T-cell (primary cell): Measurements from ENCODE around the gene RPS14. TPM values are rescaled to one million over a fixed set of nuclear protein-coding genes. Genes with fewer than 3 reads are reported as not detected.

ENCODE experiments used
- ATAC-seq, 4 experiments: fragments of 200-7000 bp in 3 of 4; fragments of 150-1000 bp in 1 of 4; cut with Tn5 transposase; replicated peaks in 1 of 4; 1 replicate in 3 of 4; 2 replicates in 1 of 4; pipeline ENCODE4 v1.10.0; 2021; ENCODE audit warnings: moderate library complexity in 3 of 4, mild to moderate bottlenecking in 2 of 4, moderate number of reproducible peaks in 1 of 4
- CTCF ChIA-PET, 2 donors: fragments of 300-600 bp; sonication (Branson Sonifier 250); formaldehyde crosslinking; loops; one replicate each; lab custom pipeline; 2022; ENCODE audit warnings: antibody characterized with exemption in 2 of 2; lab: Charles Lee
- POLR2A ChIA-PET, 2 donors: fragments of 300-600 bp; sonication (Branson Sonifier 250); formaldehyde crosslinking; loops; one replicate each; lab custom pipeline; 2022; ENCODE audit warnings: antibody characterized with exemption in 2 of 2; lab: Charles Lee
- DNase-seq, 35 experiments: peaks; one replicate each; pipeline versions ENCODE4 v3.0.0 to v3.0.0-alpha.2; 2013 to 2023
- H3K27ac ChIP-seq: one replicate; pipeline ENCODE4 v1.5.1; 2013; ENCODE audit warnings: low read length
- H3K27me3 ChIP-seq, 2 experiments: replicated peaks in 1 of 2; 1 replicate in 1 of 2; 2 replicates in 1 of 2; pipeline versions ENCODE4 v1.6.1 to v1.7.0; 2013; ENCODE audit warnings: low read length in 1 of 2, mixed read lengths in 1 of 2; ENCODE audit not compliant: control insufficient read depth in 2 of 2, insufficient read depth in 2 of 2; ENCODE audit errors: extremely low read depth in 1 of 2
- H3K36me3 ChIP-seq, 2 donors: 1 replicate in 1 of 2; 2 replicates in 1 of 2; pipeline versions ENCODE4 v1.6.1 to v1.7.0; 2013; ENCODE audit warnings: low read length in 1 of 2; ENCODE audit not compliant: control insufficient read depth in 2 of 2, insufficient read depth in 1 of 2; ENCODE audit errors: extremely low read depth in 1 of 2
- H3K4me1 ChIP-seq, 2 experiments: 1 replicate in 1 of 2; 2 replicates in 1 of 2; pipeline versions ENCODE4 v1.6.1 to v1.7.0; 2013; ENCODE audit warnings: low read length in 2 of 2, mixed read lengths in 1 of 2; ENCODE audit not compliant: insufficient read depth in 2 of 2, control insufficient read depth in 1 of 2; ENCODE audit errors: extremely low read depth in 1 of 2
- H3K4me3 ChIP-seq, 2 donors: 1 replicate in 1 of 2; 2 replicates in 1 of 2; pipeline versions ENCODE4 v1.5.1 to v1.7.0; 2013; ENCODE audit warnings: mild to moderate bottlenecking in 2 of 2, low read length in 1 of 2, moderate library complexity in 1 of 2; ENCODE audit not compliant: control insufficient read depth in 1 of 2; ENCODE audit errors: extremely low read depth in 1 of 2
- H3K9me3 ChIP-seq: 2 replicates; pipeline ENCODE4 v1.7.0; 2013
- H3K27ac Mint-ChIP-seq, 2 donors: one replicate each; pipeline ENCODE4 v1.8.0; 2020 to 2021; ENCODE audit warnings: mild to moderate bottlenecking in 2 of 2, mixed read lengths in 2 of 2
- H3K27me3 Mint-ChIP-seq, 2 donors: one replicate each; pipeline ENCODE4 v1.8.0; 2021 to 2022; ENCODE audit warnings: mixed read lengths in 2 of 2
- H3K36me3 Mint-ChIP-seq: one replicate; pipeline ENCODE4 v1.8.0; 2021; ENCODE audit warnings: mixed read lengths
- H3K4me1 Mint-ChIP-seq, 3 donors: one replicate each; pipeline ENCODE4 v1.8.0; 2020 to 2022; ENCODE audit warnings: mixed read lengths in 3 of 3, mild to moderate bottlenecking in 1 of 3
- H3K4me3 Mint-ChIP-seq, 3 donors: one replicate each; pipeline ENCODE4 v1.8.0; 2020 to 2022; ENCODE audit warnings: mild to moderate bottlenecking in 3 of 3, mixed read lengths in 3 of 3, moderate library complexity in 3 of 3
- H3K9me3 Mint-ChIP-seq, 3 donors: one replicate each; pipeline ENCODE4 v1.8.0; 2020 to 2022; ENCODE audit warnings: mixed read lengths in 3 of 3
- WGBS: methylation state at CpG from one replicate; pipeline ENCODE4 v1.1.5; 2013; ENCODE audit warnings: missing lambda C conversion rate; ENCODE audit not compliant: insufficient coverage; 5-methylcytosine and 5-hydroxymethylcytosine counted together
- total RNA-seq, 35 experiments: library from RNA in 6 of 35; stranded (reverse) in 6 of 35; fragments of 120-200 nt in 1 of 35; gene quantifications; one replicate each; pipeline versions ENCODE4 v1.2.1 to v1.2.4 and lab custom pipeline; 2013 to 2026

The RPS14 gene
- total RNA-seq, 5 donors from 2014 or later (not counting 1 experiment from before 2014, with no cell fraction given), result 4,124 to 5,450 (median 5,009) TPM

GRCh38 chr5:150496098-150496497, 46.6 kb upstream of the RPS14 start:
- H3K27me3 ChIP-seq, result peaks cover 0 to 5% of the 10 kb centered on the region in 2 experiments
- Mint-ChIP-seq H3K4me1 (no peaks in the 10 kb centered on the region), H3K27ac (no peak overlapping the region), H3K9me3 (no peaks in the 10 kb centered on the region), H3K36me3 (no peaks in the 10 kb centered on the region), H3K4me3 (no peak overlapping the region), H3K27me3 (no peaks in the 10 kb centered on the region)
- ATAC-seq (no peak), DNase-seq (no peak)
- no peak overlapping the region for H3K4me3 ChIP-seq
- ChIA-PET CTCF (no interaction called here), POLR2A (no interaction called here)
- no peaks in the 10 kb centered on the region for H3K9me3 ChIP-seq
- no peaks in the 10 kb centered on the region for H3K4me1 ChIP-seq
- H3K36me3 ChIP-seq, result no peaks in the 10 kb centered on the region
- 89% methylated on average over 3 of the region's 3 CpGs for WGBS
- H3K27ac ChIP-seq, result no peak overlapping the region

DNA sequence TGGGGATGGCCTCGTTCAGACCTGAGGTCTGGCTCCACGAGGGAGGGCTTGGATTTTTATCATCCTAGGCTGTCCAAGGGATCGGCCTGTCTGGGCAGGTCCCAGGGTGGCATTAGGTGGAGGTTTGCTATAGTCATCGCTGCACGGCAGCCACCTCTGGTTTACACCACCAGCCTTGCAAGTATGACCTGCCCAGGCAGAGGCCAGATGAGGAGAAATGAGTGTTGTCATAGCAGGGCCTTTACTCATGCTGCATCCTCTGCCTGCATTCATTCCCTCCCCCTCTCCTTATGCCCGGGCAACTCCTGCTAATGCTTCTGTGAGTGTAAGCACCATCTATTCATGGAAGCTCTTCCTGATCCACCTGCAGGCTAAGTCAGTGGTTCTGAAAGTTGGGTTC, 43.1 kb upstream of the RPS14 start:
- Mint-ChIP-seq H3K4me3 (no peak overlapping the region), H3K9me3 (no peaks in the 10 kb centered on the region), H3K27ac (no peak overlapping the region), H3K36me3 (no peaks in the 10 kb centered on the region), H3K4me1 (peaks cover 1 to 2% (median 1%) of the 10 kb centered on the region in 3 donors), H3K27me3 (peaks cover 6 to 12% of the 10 kb centered on the region in 2 donors)
- ATAC-seq (no peak), DNase-seq (no peak)
- peaks cover 0 to 14% of the 10 kb centered on the region in 2 experiments for H3K27me3 ChIP-seq
- no peaks in the 10 kb centered on the region for H3K36me3 ChIP-seq
- no peak overlapping the region for H3K4me3 ChIP-seq
- no peaks in the 10 kb centered on the region for H3K9me3 ChIP-seq
- ChIA-PET CTCF (no interaction called here), POLR2A (interaction anchor here in 1 of 2 donors (0.7 kb wide), 1 partner anchor 463 kb away, joined by 3 read pairs; no protein-coding TSS in a partner anchor)
- no peak overlapping the region for H3K27ac ChIP-seq
- 59% methylated on average over 3 of the region's 6 CpGs for WGBS
- H3K4me1 ChIP-seq, result no peaks in the 10 kb centered on the region

- Histone ChIP-seq H3K27me3 (peaks cover 0 to 17% of the 10 kb centered on the region in 2 experiments), H3K4me1 (peaks cover 0 to 2% of the 10 kb centered on the region in 2 experiments), H3K27ac (no peak overlapping the region), H3K4me3 (no peak overlapping the region), H3K36me3 (no peaks in the 10 kb centered on the region), H3K9me3 (no peaks in the 10 kb centered on the region)
- Mint-ChIP-seq H3K9me3 (no peaks in the 10 kb centered on the region), H3K36me3 (no peaks in the 10 kb centered on the region), H3K4me1 (peaks cover 7 to 9% (median 8%) of the 10 kb centered on the region in 3 donors), H3K4me3 (no peak overlapping the region), H3K27me3 (peaks cover 7 to 15% of the 10 kb centered on the region in 2 donors), H3K27ac (no peak overlapping the region)
- 96% methylated on average over 3 of the region's 4 CpGs for WGBS
- ChIA-PET CTCF (no interaction called here), POLR2A (interaction anchor here in 1 of 2 donors (0.6 kb wide), 1 partner anchor 81 kb away, joined by 5 read pairs; no protein-coding TSS in a partner anchor)
- no peak for DNase-seq
- ATAC-seq, result no peak
Measured at GRCh38 chr5:150491876-150492275, 42.3 kb upstream of the RPS14 start.

DNA sequence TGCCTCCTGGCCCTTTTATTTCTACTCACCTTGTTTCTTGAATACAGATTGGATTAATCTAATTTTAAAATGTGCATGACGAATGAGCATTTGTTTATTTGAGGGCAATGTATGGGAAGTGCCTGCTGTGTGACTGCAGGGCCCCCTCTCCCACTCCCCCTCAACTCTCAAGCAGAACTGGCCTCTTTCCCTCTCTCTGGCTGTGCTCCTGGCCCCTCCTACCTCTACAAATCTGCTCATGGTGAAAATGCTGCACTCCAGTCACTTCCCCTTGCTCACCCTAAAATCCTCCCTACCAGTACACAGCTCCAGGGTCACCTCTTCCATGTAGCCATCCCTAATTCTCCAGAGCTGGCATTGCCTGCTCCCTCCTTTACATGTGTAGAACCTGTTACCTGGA, 41.2 kb upstream of the RPS14 start:
- Histone ChIP-seq H3K4me3 (no peak overlapping the region), H3K27me3 (peaks cover 0 to 24% of the 10 kb centered on the region in 2 experiments), H3K4me1 (peaks cover 0 to 9% of the 10 kb centered on the region in 2 experiments), H3K27ac (no peak overlapping the region), H3K36me3 (no peaks in the 10 kb centered on the region), H3K9me3 (no peaks in the 10 kb centered on the region)
- no peaks in the 10 kb centered on the region for H3K36me3 Mint-ChIP-seq
- H3K27me3 Mint-ChIP-seq, result peaks cover 7 to 15% of the 10 kb centered on the region in 2 donors
- peaks cover 7 to 9% (median 8%) of the 10 kb centered on the region in 3 donors for H3K4me1 Mint-ChIP-seq
- ChIA-PET POLR2A (no interaction called here), CTCF (no interaction called here)
- H3K9me3 Mint-ChIP-seq, result no peaks in the 10 kb centered on the region
- DNase-seq (no peak), ATAC-seq (no peak)
- no CpG with 5 or more reads among the region's 1 CpG for WGBS
- no peak overlapping the region for H3K4me3 Mint-ChIP-seq
- no peak overlapping the region for H3K27ac Mint-ChIP-seq

DNA sequence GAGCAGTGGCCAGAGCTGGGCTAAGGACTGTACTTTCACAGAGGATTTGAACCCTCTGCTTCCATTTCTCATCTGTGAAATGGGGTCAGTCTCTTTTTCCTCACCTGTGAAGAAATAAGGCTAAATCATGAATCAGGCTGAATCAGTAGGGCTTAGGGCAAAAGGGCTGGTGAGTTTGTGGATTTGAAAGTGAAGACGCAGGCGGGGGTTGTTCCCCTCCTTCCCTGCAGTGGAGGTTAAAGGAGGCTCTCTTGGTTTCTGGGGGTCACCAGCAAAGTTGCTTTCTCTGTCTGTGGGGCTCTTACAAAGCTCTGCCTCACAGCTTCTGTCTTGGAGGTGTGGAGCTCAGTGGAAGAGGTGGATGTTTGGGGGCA, 40.7 kb upstream of the RPS14 start:
- H3K27ac ChIP-seq, result no peak overlapping the region
- H3K27me3 Mint-ChIP-seq, result peaks cover 7 to 15% of the 10 kb centered on the region in 2 donors
- ChIA-PET CTCF (no interaction called here), POLR2A (no interaction called here)
- no peaks in the 10 kb centered on the region for H3K9me3 Mint-ChIP-seq
- H3K4me1 ChIP-seq, result peaks cover 0 to 13% of the 10 kb centered on the region in 2 experiments
- 100% methylated on average over 2 of the region's 2 CpGs for WGBS
- DNase-seq (no peak), ATAC-seq (no peak)
- peaks cover 0 to 29% of the 10 kb centered on the region in 2 experiments for H3K27me3 ChIP-seq
- no peak overlapping the region for H3K4me3 ChIP-seq
- no peaks in the 10 kb centered on the region for H3K36me3 Mint-ChIP-seq
- H3K27ac Mint-ChIP-seq, result no peak overlapping the region
- H3K4me3 Mint-ChIP-seq, result no peak overlapping the region
- H3K36me3 ChIP-seq, result no peaks in the 10 kb centered on the region
- H3K4me1 Mint-ChIP-seq, result peaks cover 7 to 9% (median 8%) of the 10 kb centered on the region in 3 donors
- H3K9me3 ChIP-seq, result no peaks in the 10 kb centered on the region

- ATAC-seq (no peak), DNase-seq (peak in 1 of 35 experiments; percentile 32)
- WGBS, result 82% methylated on average over 6 of the region's 9 CpGs
- Histone ChIP-seq H3K27me3 (peaks cover 0 to 34% of the 10 kb centered on the region in 2 experiments), H3K4me1 (peaks cover 0 to 14% of the 10 kb centered on the region in 2 experiments), H3K36me3 (no peaks in the 10 kb centered on the region), H3K27ac (no peak overlapping the region), H3K9me3 (no peaks in the 10 kb centered on the region), H3K4me3 (no peak overlapping the region)
- H3K9me3 Mint-ChIP-seq, result no peaks in the 10 kb centered on the region
- peaks cover 8 to 12% (median 10%) of the 10 kb centered on the region in 3 donors for H3K4me1 Mint-ChIP-seq
- no peak overlapping the region for H3K27ac Mint-ChIP-seq
- peaks cover 7 to 19% of the 10 kb centered on the region in 2 donors for H3K27me3 Mint-ChIP-seq
- CTCF ChIA-PET, result no interaction called here
- POLR2A ChIA-PET, result interaction anchor here in 1 of 2 donors (0.6 kb wide), 2 partner anchors 34 to 722 kb away, joined by 8 to 11 read pairs; no protein-coding TSS in a partner anchor
- no peaks in the 10 kb centered on the region for H3K36me3 Mint-ChIP-seq
- no peak overlapping the region for H3K4me3 Mint-ChIP-seq
Measured at GRCh38 chr5:150489360-150490295, 40.1 kb upstream of the RPS14 start.
